Natural killer cell (primary cell): ENCODE data around the gene BTK. TPM values are rescaled to one million over a fixed set of nuclear protein-coding genes. Genes with fewer than 3 reads are reported as not detected.
A peak's percentile ranks its signal among the peaks of the same experiment; 100 is the strongest.

Experiments used
- ATAC-seq, 3 donors: fragments of 150-1000 bp in 2 of 3; fragments of 200-7000 bp in 1 of 3; cut with Tn5 transposase; 1 replicate in 1 of 3; 2 replicates in 2 of 3; pipeline ENCODE4 v1.10.0; 2021; ENCODE audit warnings: mild to moderate bottlenecking in 2 of 3, moderate library complexity in 2 of 3
- DNase-seq, 2 donors: peaks; one replicate each; pipeline versions ENCODE4 v3.0.0 to v3.0.0-alpha.2; 2013 to 2021; ENCODE audit warnings: mixed read lengths in 1 of 2
- H3K27ac ChIP-seq: one replicate; pipeline ENCODE4 v1.5.1; 2013; ENCODE audit warnings: mild to moderate bottlenecking, low read length
- H3K27me3 ChIP-seq: one replicate; pipeline ENCODE4 v1.6.1; 2013; ENCODE audit warnings: low read length; ENCODE audit not compliant: control insufficient read depth, insufficient read depth
- H3K36me3 ChIP-seq: one replicate; pipeline ENCODE4 v1.6.1; 2013; ENCODE audit warnings: low read length; ENCODE audit not compliant: control insufficient read depth, insufficient read depth
- H3K4me1 ChIP-seq: one replicate; pipeline ENCODE4 v1.6.1; 2013; ENCODE audit warnings: low read length; ENCODE audit not compliant: control insufficient read depth, insufficient read depth
- H3K4me3 ChIP-seq: one replicate; pipeline ENCODE4 v1.5.1; 2013; ENCODE audit warnings: low read length
- H3K9me3 ChIP-seq: one replicate; pipeline ENCODE4 v1.6.1; 2013; ENCODE audit warnings: low read length; ENCODE audit not compliant: control insufficient read depth, insufficient read depth
- H3K27ac Mint-ChIP-seq, 2 donors: one replicate each; pipeline ENCODE4 v1.8.0; 2022; ENCODE audit warnings: mild to moderate bottlenecking in 2 of 2, mixed read lengths in 2 of 2, moderate library complexity in 1 of 2
- H3K27me3 Mint-ChIP-seq, 2 donors: one replicate each; pipeline ENCODE4 v1.8.0; 2022; ENCODE audit warnings: low read depth in 2 of 2, mixed read lengths in 2 of 2
- H3K36me3 Mint-ChIP-seq: one replicate; pipeline ENCODE4 v1.8.0; 2022; ENCODE audit warnings: mixed read lengths
- H3K4me1 Mint-ChIP-seq, 2 donors: one replicate each; pipeline ENCODE4 v1.8.0; 2022; ENCODE audit warnings: mixed read lengths in 2 of 2
- H3K4me3 Mint-ChIP-seq: one replicate; pipeline ENCODE4 v1.8.0; 2022; ENCODE audit warnings: mild to moderate bottlenecking, moderate library complexity, mixed read lengths
- H3K9me3 Mint-ChIP-seq, 2 donors: one replicate each; pipeline ENCODE4 v1.8.0; 2022; ENCODE audit warnings: mixed read lengths in 2 of 2
- CTCF ChIP-seq: fragments of 200-600 bp; IDR thresholded peaks from one replicate; pipeline ENCODE4 v1.8.0; 2022; ENCODE audit warnings: antibody characterized with exemption
- WGBS: methylation state at CpG from one replicate; pipeline ENCODE4 v1.1.7; 2013; ENCODE audit warnings: missing lambda C conversion rate; ENCODE audit not compliant: insufficient coverage; 5-methylcytosine and 5-hydroxymethylcytosine counted together
- intact Hi-C: fragments of 100-400 bp; cut with micrococcal nuclease; formaldehyde crosslinking; loops from one replicate; pipeline ENCODE4 v1.14.2; 2022
- total RNA-seq, 4 donors: library from RNA; stranded (reverse); fragments of 120-200 nt in 1 of 4; gene quantifications; one replicate each; pipeline versions ENCODE4 v1.2.3 to v1.2.4, GENCODE V29; 2013 to 2022

BTK gene
- total RNA-seq, 3 donors from 2014 or later (not counting 1 experiment from before 2014, with no cell fraction given) = 4.4 to 48.2 (median 9.0) TPM

- no peaks in the 10 kb centered on the region for H3K9me3 ChIP-seq
- peaks cover 0 to 9% of the 10 kb centered on the region in 2 donors for H3K27me3 Mint-ChIP-seq
- no peak overlapping the region for H3K4me3 ChIP-seq
- no peak overlapping the region for H3K27ac ChIP-seq
- H3K36me3 ChIP-seq = no peaks in the 10 kb centered on the region
- H3K36me3 Mint-ChIP-seq = no peaks in the 10 kb centered on the region
- 83% methylated on average over 1 of the region's 1 CpG for WGBS
- no peak overlapping the region for H3K4me3 Mint-ChIP-seq
- H3K27ac Mint-ChIP-seq = no peak overlapping the region
- intact Hi-C loops = no loop called here
- H3K27me3 ChIP-seq = no peaks in the 10 kb centered on the region
- no peak for DNase-seq
- no peaks in the 10 kb centered on the region for H3K9me3 Mint-ChIP-seq
- no peak for TF ChIP-seq CTCF
- H3K4me1 ChIP-seq = no peaks in the 10 kb centered on the region
- no peak for ATAC-seq
- H3K4me1 Mint-ChIP-seq = no peaks in the 10 kb centered on the region
Observed at GRCh38 chrX:101359966-101360365, 26.0 kb downstream of the BTK start.

GRCh38 chrX:101357166-101357795 is 28.7 kb downstream of the BTK start:
- ATAC-seq (no peak), DNase-seq (peak in 1 of 2 donors; percentile 1)
- no peaks in the 10 kb centered on the region for H3K36me3 Mint-ChIP-seq
- no peak for TF ChIP-seq CTCF
- H3K27ac Mint-ChIP-seq = no peak overlapping the region
- intact Hi-C loops = no loop called here
- H3K4me1 Mint-ChIP-seq = no peaks in the 10 kb centered on the region
- H3K9me3 ChIP-seq = no peaks in the 10 kb centered on the region
- no peak overlapping the region for H3K4me3 Mint-ChIP-seq
- peaks cover 0 to 9% of the 10 kb centered on the region in 2 donors for H3K27me3 Mint-ChIP-seq
- no peaks in the 10 kb centered on the region for H3K4me1 ChIP-seq
- H3K4me3 ChIP-seq = no peak overlapping the region
- 78% methylated on average over 4 of the region's 5 CpGs for WGBS
- H3K36me3 ChIP-seq = no peaks in the 10 kb centered on the region
- H3K27me3 ChIP-seq = no peaks in the 10 kb centered on the region
- no peaks in the 10 kb centered on the region for H3K9me3 Mint-ChIP-seq
- no peak overlapping the region for H3K27ac ChIP-seq

GRCh38 chrX:101349193-101349562 is 36.8 kb downstream of the BTK start:
- Histone ChIP-seq H3K27me3 (no peaks in the 10 kb centered on the region), H3K4me3 (peak overlapping the region; percentile 97), H3K4me1 (peaks cover 13% of the 10 kb centered on the region), H3K36me3 (no peaks in the 10 kb centered on the region), H3K9me3 (no peaks in the 10 kb centered on the region), H3K27ac (peak overlapping the region; percentile 84)
- Mint-ChIP-seq H3K27me3 (no peaks in the 10 kb centered on the region), H3K4me1 (peaks cover 0 to 10% of the 10 kb centered on the region in 2 donors), H3K9me3 (no peaks in the 10 kb centered on the region), H3K4me3 (peak overlapping the region; percentile 87), H3K36me3 (no peaks in the 10 kb centered on the region), H3K27ac (peak overlapping the region; percentile 71 to 89)
- 31% methylated on average over 3 of the region's 4 CpGs for WGBS
- intact Hi-C loops = loop anchor here (2.0 kb wide), 1 partner anchor 42 kb away; the partner anchor contains the start of gene RPL36A
- no peak for DNase-seq
- TF ChIP-seq CTCF = no peak
- ATAC-seq = no peak
